DMS153 (cell line): ENCODE data around the gene HS3ST1.

ENCODE experiments used
- DNase-seq: peaks from one replicate; lab custom pipeline; 2025; lab: John Stamatoyannopoulos, UW

HS3ST1 gene

DNA sequence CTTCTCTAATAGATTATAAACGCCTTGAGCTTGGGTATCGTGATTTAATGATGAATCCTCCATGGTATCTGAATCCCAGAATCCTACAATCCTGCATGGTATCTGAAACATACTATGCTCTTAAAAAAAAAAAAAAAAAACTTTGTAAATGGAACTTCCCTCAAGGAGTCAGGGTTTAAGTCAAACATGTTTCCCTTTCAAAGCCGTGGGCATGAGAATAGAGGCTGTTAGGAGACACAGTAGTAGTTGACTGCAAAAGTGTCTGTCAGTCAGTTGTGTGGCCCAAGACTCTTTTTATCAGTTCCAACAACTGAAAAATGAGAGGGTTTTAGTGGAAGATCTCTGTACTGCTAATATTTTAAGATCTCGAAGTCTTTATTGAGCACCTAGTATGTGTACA, 2.4 kb upstream of the HS3ST1 start:
- DNase-seq, result no peak

DNA sequence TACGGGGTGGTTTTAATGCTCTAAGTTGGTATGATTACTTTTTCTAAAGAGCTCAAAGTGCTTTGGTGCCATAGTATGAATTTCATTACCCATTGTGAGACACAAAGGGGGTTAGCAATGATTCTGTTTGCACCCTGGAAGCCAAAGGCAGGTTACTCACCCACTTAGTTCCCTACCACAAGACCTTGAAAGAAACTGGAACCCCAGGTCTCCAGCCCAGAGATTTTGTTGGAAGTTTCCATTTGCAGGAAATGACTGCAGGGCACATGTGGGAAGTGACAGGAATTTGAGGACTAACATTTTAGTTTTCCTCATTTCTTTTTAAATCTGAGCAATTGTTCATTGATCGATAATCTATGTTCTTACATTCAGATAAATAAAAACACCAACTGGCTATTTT, 1.8 kb upstream of the HS3ST1 start:
- no peak for DNase-seq

GRCh38 chr4:11429699-11430045, 978 bp upstream of the HS3ST1 start:
- DNase-seq, result no peak

DNA sequence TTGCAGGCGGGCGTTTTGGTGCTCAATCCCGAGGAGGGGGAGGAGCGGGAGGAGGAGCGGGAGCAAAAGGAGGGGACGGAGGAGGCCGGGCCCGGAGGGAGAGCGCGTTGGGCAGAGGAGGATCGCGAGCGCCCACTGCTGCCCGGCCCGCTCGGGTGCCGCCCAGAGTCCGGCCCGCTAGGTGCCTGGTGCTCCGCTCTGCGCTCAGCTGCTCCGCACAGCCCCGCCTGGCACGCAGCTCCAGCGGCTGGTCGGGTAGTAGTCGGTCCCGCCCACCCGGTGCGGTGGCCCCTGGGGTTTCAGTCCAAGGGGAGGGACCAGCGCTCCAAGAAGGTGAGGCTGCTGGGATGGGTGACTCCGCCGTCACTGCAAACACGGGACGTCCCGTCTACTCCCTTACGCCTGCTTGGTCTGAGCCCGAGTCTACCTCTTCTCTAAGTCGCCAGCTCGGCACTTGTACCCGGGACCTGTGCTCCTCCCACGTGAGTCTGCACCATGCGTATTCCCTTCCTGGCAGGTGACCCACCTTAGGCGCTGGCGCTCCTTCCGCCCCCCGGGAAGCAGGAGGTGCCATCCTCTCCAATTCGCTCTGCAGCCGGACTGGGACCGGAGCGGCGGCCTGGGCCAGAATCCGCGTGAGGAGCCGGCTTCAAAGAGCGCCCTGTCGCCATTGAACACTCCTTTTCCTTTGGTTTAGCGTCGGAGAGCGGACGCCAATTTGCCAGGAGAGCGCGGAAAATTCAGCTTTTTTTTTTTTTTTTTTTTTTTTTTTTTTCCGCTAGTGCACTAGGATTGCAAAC, 405 bp upstream of the HS3ST1 start:
- peak; percentile 62 for DNase-seq

DNA sequence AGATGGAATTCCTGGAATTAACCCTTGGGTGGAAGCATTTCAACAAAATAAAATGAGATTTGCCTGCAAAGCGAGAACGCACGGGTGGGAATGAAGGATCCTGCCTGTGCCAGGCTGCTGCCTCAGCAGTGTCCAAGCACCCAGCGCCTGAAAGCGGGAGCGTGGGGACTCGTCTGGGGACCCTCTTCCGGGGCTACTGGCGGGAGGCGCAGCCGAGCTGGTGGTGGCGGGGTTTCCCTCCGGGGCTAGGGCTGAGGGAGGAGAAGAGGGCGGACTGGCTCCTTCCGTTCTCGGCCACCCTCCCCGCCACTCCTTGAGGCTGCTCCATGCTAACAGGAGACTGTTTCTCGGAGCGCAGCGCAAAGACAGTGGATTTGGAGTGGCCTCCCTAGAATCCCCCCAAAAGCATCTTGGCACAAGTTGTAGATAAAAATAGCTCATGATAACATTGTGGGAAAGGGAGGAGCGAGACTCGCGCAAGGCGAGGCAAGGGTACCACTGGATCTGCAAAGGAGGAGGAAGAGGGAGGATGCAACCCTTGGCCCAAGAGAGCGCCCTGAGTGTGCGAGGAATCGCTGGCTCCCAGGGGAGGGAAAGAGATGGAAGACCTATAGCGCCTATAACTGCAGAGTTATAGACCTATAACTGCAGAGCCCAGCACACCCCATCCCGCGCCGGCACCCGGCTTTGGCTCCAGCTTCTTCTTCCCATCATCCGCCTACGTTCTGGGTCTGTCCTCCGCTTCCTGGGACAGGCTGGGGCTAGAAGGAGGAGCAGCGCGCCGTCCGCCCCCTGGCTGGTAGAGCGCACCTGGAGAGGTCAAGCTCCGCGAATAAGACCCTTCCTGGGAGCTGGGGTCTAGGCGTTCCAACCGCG, 1.3 kb downstream of the HS3ST1 start:
- DNase-seq, result no peak

DNA sequence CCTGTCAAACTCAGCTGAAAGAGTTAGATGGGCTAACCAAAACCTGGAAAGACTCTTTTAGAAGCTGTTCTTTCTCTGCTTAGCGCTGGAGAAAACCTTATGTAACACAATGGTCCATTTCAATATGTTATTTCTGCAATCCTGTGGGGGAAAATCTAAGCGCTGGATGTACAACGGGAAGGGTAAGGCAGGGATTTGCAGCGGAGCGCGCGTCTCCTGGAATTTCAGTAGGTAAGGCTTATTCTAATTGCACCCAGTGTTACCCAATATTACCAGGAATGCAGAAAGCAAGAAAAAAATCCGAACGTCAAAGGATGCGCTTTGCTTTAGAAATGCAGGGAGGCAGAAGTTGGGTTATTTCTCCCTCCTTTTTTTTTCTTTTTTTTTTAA, 2.0 kb downstream of the HS3ST1 start:
- DNase-seq, result no peak

- no peak for DNase-seq
Observed at GRCh38 chr4:11426003-11426402, 2.7 kb downstream of the HS3ST1 start.

DNA sequence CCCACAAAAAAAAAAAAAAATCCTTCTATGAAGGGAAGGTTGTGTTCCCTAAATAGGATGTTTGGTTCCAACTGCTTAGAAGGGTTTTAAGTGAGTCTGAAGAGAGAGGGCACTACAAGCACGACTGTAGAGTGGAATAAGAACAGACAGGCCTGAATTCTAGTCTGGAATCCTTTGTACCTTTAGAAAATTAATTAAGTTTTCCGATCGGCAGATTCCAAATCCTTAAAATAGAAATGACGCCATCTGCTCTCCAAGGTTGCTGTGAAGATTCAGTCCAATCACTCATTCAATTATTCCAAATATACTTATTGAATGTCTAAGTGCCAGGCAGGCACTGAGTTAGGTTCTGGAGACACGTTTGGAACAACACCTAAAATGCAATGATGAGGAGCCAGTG, 3.8 kb downstream of the HS3ST1 start:
- DNase-seq, result no peak

DNA sequence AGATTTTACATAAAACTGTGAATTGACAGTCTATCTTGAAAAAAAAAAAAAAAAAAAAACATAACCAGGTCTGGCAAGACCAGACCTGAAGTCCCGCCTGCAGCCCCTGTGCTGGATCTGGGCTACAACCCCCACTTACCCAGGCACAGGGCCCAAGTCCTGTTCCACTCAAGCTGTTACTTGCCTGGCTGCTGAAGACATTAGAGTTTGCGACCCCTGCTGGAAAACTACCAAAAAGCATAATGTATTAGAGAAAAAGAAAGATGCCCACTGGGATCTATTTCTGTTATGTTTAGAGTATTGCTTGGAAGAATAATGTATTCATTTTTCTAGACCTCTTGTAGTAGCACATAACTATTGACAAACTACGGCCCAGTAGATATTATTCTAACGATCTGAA, 4.7 kb downstream of the HS3ST1 start:
- no peak for DNase-seq

DNA sequence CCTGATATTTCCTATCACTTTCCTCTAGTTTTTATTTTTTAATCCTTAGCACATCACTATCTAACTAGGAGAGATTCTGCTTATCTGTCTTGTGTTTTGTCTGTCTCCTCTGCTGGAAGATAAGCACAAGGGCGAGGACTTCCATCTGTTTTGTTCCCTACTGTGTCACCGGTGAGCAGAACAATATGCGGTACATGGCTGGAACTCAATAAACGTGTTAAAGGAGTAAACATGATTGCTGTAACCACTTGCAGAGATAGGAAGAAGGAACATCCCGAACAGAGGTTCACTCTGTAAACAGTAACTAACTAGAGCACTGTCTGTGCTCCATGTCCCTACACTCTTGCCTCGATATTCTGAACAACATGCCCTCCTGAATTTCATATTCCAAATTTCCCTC, 5.2 kb downstream of the HS3ST1 start:
- DNase-seq, result no peak

DNA sequence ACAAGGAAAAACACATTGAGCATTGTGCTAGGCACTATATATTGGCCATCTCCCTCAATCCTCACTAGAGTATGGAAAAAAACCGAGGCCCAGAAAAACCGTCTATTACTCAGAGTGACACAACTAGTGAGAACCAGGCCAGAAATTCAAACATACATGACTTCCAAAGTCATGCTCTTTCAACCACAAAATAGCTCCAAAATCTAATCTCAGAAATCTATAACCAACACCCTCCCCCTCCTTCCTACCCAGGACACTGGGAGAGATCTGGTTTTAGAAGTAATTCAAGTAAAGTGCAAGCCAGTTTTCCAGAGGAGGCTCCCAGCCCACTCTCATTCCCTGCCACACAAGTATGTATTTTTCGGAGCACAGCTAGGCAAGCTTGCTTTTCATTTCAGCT, 7.6 kb downstream of the HS3ST1 start:
- DNase-seq, result no peak

DNA sequence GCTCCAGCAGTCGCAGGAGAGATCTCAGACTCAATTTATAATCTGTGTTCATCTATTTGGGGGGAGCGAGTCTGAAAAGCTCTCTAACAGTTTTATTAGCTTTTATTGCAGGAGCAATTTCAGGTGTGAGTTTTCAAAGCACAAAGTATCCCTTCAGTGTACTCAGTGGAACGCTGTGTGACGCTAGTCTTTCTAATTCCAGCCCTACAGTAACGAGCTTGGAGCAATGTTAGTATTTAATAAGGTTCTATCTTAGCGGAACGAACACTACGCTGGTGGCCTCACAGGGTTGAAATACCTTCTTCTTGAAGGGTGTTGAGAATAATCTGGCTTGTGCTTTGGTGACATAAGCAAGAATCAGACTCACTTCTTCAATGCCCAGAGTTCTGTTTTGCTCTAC, 8.4 kb downstream of the HS3ST1 start:
- DNase-seq, result no peak

- no peak for DNase-seq
Observed at GRCh38 chr4:11418610-11419009, 10.1 kb downstream of the HS3ST1 start.

- DNase-seq, result no peak
Observed at GRCh38 chr4:11416767-11417113, 12.0 kb downstream of the HS3ST1 start.

DNA sequence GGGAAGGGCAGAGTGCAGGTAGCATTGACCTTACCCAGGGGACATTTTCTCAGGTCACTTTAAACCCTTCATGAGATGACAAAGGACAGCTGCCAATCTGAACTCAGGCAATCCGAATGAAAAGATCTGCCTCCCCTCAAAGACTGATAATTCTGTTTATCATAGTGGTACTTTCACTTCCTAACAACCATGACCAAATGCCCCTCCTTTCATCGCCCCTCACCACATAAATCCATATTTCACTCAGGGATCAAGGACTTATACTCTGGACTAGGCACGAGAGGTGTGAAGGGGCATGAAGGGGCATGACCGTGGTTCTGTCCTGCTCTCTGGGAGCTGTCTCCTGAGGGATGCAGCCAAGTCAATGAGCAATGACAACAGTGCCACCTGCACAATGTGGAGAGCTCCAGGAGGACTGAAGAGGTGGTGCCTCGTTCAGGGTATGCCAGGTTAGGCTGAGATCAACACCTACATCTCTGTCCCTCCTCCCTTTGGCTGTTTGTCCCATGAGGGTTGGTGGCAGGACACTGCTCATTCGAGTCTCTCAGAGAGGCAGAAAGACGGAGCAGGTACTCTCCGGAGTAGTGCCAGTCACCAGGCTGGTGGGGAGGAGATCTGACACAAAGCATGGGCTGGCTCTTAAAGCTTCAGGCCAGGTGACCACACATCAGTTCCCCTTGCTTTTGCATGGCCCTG, 12.5 kb downstream of the HS3ST1 start:
- no peak for DNase-seq

DNA sequence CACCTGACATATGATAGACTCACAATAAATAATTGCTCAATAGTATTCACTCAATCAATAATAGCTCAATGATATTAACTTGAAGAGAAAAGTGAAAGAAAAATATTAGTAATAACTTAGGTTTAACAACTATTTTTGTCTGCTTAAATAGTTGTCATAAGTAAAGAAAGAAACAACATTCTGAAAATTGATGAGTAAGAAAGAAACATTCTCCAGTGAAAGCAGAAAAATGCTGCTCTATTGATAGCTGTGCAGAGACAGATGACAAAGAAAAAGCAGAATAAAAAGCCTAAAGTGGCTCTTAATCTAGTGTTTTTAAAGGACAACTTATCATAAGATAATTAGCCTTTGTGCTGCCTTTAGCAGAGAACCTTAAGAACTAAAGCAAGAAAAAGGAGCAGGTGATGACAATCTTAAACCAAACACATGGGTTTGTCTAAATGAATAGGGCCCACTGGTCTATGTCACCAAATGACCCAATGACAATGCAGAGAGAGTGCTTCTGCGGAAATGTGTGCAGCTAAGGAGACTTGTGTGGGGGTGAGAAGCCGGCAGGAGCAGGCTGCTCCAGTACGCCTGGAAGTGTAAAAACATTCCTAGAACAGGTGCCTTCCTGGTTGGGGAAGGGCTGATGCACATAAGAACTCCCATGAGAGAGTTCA, 13.2 kb downstream of the HS3ST1 start:
- DNase-seq, result no peak

- DNase-seq, result no peak
Observed at GRCh38 chr4:11412211-11412610, 16.5 kb downstream of the HS3ST1 start.

GRCh38 chr4:11409632-11410031, 19.1 kb downstream of the HS3ST1 start:
- DNase-seq, result no peak

DNA sequence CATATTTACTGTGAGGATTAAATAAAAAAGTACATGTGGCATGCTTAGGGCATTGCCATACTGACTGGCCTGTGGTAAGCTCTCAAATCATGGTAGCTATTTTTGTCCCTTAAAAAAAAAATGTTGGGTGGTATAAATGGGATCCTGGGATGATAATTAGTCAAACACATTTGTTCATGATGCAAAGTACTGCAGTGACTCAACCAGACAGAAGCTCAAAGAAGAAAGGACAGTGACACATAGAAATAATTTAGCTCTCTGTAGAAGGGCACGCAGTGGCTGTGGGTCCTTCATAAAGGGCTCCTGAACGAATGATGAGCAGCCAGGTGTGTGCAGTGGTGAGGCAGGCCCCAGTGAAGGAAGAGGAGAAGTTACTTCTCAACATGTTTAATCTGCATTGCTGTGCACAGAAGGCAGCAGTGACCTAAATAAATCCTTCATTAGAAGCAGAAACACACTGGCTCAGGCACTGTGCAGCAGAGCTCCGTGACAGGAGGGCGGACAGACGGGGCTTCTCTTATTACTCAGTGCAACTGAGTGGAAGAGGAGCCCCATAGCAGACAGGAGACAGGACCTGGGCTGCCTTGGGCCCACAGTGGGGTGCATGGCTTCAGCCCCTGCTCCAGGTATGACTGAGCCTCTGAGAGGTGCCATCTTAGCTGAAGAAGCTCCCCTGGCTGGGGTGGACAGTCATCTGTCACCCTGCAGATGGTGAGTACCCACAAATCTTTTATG, 20.3 kb downstream of the HS3ST1 start:
- no peak for DNase-seq

DNA sequence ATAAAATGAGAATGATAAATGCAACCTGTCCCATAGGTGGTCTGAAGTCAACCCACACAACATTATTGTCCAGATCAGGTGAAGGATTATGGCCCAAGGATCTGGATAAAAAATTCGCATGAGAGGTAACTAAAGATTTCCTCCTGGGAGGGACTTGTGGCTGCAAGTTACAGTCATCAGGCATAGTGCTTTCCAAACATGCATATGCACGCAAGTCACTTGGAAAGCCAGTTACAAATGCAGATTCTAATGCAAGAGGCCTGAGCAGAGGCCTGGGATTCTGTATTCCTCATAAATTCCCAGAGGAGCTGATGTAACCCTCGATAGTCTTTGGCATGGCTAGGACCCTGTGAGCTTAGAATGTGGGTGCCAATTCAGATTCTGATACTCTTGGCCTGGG, 21.1 kb downstream of the HS3ST1 start:
- DNase-seq, result no peak

DNA sequence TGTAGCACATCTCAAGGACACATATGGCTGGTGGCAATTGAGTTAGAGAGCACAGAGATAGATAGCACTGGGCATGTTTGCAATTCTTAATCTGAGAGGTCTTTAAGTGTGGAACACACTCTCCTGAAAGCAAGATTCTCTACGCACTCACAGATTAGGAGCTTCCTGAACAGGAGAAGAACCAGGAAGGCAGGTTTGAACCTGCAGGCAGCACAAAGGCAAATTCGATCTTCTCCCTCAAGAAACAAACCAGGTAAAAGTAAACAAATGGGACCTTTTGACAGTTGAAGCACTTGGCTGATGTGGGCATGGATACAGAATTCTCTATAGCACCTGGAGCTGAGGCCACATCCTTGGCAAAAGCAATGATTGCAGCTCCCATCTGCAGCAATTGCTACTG, 24.3 kb downstream of the HS3ST1 start:
- no peak for DNase-seq

DNA sequence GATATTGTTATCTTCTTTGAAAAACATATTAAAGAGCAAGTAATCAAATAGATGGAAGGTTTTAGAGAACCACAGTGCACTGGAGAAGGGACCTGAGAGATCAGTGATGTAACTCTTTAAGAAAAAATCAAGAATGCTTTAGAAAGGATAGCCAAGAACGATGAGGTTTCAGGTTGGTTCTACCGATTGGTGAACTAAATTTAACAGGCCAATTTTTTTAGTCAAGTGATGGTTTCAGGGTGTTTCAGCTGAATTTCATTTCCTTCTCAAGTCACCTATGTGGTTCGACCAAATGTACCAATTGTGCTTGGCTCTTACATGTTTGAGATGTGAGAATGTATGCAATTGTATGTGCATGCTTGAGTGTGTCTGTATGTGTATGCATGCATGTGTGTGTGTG, 26.5 kb downstream of the HS3ST1 start:
- no peak for DNase-seq
